HEK293 (cell line): ENCODE measurements around the gene IER2.

ENCODE experiments used
- HIC1 ChIP-seq: fragments of 450-650 bp; formaldehyde crosslinking; IDR thresholded peaks from 2 replicates; pipeline ENCODE4 v1.5.1; 2016; ENCODE audit warnings: missing biosample characterization, missing genetic modification characterization
- KLF17 ChIP-seq: fragments of 450-650 bp; formaldehyde crosslinking; IDR thresholded peaks from 2 replicates; pipeline ENCODE4 v1.5.1; 2016; ENCODE audit warnings: missing biosample characterization, missing genetic modification characterization
- KLF9 ChIP-seq: fragments of 450-650 bp; formaldehyde crosslinking; IDR thresholded peaks from 2 replicates; pipeline ENCODE4 v1.5.1; 2016; ENCODE audit warnings: missing biosample characterization, missing genetic modification characterization, low read depth
- PBX3 ChIP-seq: sonication (generic); formaldehyde crosslinking; IDR thresholded peaks from 2 replicates; pipeline ENCODE4 v1.8.1; 2022; ENCODE audit warnings: mild to moderate bottlenecking, moderate library complexity, missing genetic modification reagents
- PRDM10 ChIP-seq: fragments of 450-650 bp; formaldehyde crosslinking; IDR thresholded peaks from 2 replicates; pipeline ENCODE4 v1.5.1; 2016; ENCODE audit warnings: missing biosample characterization, missing genetic modification characterization
- ZBTB10 ChIP-seq: fragments of 450-650 bp; formaldehyde crosslinking; IDR thresholded peaks from 2 replicates; pipeline ENCODE4 v1.5.1; 2016; ENCODE audit warnings: missing biosample characterization, missing genetic modification characterization
- ZBTB17 ChIP-seq: fragments of 450-650 bp; formaldehyde crosslinking; IDR thresholded peaks from 2 replicates; pipeline ENCODE4 v1.5.1; 2016; ENCODE audit warnings: missing biosample characterization, missing genetic modification characterization
- ZBTB6 ChIP-seq: fragments of 450-650 bp; formaldehyde crosslinking; IDR thresholded peaks from 2 replicates; pipeline ENCODE4 v1.5.1; 2017; ENCODE audit warnings: missing biosample characterization, missing genetic modification characterization
- ZFHX2 ChIP-seq: fragments of 450-650 bp; formaldehyde crosslinking; conservative IDR thresholded peaks from 2 replicates; pipeline ENCODE4 v1.5.1; 2016; ENCODE audit warnings: missing biosample characterization, missing genetic modification characterization
- ZFP69B ChIP-seq: fragments of 450-650 bp; formaldehyde crosslinking; IDR thresholded peaks from 2 replicates; pipeline ENCODE4 v1.5.1; 2016; ENCODE audit warnings: missing biosample characterization, missing genetic modification characterization
- ZNF146 ChIP-seq: fragments of 450-650 bp; formaldehyde crosslinking; IDR thresholded peaks from 2 replicates; pipeline ENCODE4 v1.5.1; 2016; ENCODE audit warnings: missing biosample characterization, missing genetic modification characterization
- ZNF24 ChIP-seq: fragments of 450-650 bp; formaldehyde crosslinking; IDR thresholded peaks from 2 replicates; pipeline ENCODE4 v1.5.1; 2016; ENCODE audit warnings: missing biosample characterization, missing genetic modification characterization
- ZNF473 ChIP-seq: fragments of 450-650 bp; formaldehyde crosslinking; IDR thresholded peaks from 2 replicates; pipeline ENCODE4 v1.5.1; 2017; ENCODE audit warnings: missing biosample characterization, missing genetic modification characterization
- ZNF76 ChIP-seq: fragments of 450-650 bp; formaldehyde crosslinking; IDR thresholded peaks from 2 replicates; pipeline ENCODE4; 2016; ENCODE audit warnings: low read depth, missing biosample characterization, missing genetic modification characterization, borderline replicate concordance
- ZNF830 ChIP-seq: fragments of 450-650 bp; IDR thresholded peaks from 2 replicates; pipeline ENCODE4 v1.5.0; 2018; ENCODE audit warnings: missing biosample characterization, missing genetic modification characterization, low read depth, mild to moderate bottlenecking, moderate library complexity
- ZNF843 ChIP-seq: fragments of 450-650 bp; formaldehyde crosslinking; IDR thresholded peaks from 2 replicates; pipeline ENCODE4 v1.5.1; 2016; ENCODE audit warnings: missing biosample characterization, missing genetic modification characterization
- TF ChIP-seq, protein P1 (sequence below): fragments of 450-650 bp; formaldehyde crosslinking; IDR thresholded peaks from 2 replicates; pipeline ENCODE4 v1.5.1; 2016; ENCODE audit warnings: missing biosample characterization, missing genetic modification characterization, borderline replicate concordance
- TF ChIP-seq, protein P2 (sequence below): fragments of 450-650 bp; formaldehyde crosslinking; IDR thresholded peaks from 2 replicates; pipeline ENCODE4 v1.5.1; 2016; ENCODE audit warnings: missing biosample characterization, missing genetic modification characterization

IER2 gene

DNA sequence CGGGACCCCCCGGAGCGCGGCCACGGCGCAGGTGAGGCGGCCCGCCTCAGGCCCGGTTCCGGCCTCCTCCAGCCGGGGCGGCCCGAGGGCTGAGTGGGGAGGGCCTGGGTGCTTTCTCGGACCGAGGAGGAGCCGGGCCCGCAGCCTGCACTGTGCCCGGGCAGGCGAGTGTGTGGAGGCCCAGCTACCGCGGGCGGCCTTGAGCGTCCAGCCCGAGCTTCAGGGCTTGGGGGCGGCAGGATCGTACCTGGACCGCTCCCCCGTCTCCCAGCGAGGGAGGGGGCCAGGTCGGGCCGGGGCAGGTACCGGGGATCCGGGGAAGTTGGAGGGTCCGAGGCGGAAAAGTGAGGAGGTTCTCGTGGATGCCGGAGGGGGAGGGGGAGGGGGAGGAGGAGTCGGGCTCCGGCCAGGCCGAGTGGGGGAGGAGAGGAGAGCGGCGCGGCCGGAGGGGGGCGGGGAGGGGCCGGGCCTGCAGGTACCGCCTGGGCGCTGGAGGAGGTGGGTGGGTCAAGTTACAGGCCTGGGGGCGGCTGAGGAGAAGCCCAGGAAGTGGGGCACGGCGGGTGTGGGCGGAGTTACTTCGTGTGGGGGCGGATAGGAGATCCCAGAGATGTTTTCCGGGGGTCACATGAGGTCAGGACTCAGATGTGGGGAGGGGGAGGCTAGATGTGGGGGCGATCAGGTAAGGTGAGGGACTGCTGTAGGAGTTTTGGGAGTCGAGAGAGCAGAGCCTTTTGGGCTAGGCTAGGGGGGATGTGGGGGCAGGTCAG, 31.6 kb upstream of the IER2 start (continued):
- peak; percentile 50; the same call in 1 of the 2 replicates for TF ChIP-seq ZNF76 (tag by site-specific recombination)
- peak; percentile 67 for TF ChIP-seq KLF9 (tag by site-specific recombination)
- TF ChIP-seq, protein P1, sequence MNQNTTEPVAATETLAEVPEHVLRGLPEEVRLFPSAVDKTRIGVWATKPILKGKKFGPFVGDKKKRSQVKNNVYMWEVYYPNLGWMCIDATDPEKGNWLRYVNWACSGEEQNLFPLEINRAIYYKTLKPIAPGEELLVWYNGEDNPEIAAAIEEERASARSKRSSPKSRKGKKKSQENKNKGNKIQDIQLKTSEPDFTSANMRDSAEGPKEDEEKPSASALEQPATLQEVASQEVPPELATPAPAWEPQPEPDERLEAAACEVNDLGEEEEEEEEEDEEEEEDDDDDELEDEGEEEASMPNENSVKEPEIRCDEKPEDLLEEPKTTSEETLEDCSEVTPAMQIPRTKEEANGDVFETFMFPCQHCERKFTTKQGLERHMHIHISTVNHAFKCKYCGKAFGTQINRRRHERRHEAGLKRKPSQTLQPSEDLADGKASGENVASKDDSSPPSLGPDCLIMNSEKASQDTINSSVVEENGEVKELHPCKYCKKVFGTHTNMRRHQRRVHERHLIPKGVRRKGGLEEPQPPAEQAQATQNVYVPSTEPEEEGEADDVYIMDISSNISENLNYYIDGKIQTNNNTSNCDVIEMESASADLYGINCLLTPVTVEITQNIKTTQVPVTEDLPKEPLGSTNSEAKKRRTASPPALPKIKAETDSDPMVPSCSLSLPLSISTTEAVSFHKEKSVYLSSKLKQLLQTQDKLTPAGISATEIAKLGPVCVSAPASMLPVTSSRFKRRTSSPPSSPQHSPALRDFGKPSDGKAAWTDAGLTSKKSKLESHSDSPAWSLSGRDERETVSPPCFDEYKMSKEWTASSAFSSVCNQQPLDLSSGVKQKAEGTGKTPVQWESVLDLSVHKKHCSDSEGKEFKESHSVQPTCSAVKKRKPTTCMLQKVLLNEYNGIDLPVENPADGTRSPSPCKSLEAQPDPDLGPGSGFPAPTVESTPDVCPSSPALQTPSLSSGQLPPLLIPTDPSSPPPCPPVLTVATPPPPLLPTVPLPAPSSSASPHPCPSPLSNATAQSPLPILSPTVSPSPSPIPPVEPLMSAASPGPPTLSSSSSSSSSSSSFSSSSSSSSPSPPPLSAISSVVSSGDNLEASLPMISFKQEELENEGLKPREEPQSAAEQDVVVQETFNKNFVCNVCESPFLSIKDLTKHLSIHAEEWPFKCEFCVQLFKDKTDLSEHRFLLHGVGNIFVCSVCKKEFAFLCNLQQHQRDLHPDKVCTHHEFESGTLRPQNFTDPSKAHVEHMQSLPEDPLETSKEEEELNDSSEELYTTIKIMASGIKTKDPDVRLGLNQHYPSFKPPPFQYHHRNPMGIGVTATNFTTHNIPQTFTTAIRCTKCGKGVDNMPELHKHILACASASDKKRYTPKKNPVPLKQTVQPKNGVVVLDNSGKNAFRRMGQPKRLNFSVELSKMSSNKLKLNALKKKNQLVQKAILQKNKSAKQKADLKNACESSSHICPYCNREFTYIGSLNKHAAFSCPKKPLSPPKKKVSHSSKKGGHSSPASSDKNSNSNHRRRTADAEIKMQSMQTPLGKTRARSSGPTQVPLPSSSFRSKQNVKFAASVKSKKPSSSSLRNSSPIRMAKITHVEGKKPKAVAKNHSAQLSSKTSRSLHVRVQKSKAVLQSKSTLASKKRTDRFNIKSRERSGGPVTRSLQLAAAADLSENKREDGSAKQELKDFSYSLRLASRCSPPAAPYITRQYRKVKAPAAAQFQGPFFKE (tag by site-specific recombination): no peak
- peak; percentile 52 for TF ChIP-seq ZBTB10
- TF ChIP-seq ZNF24 (tag by site-specific recombination): 0 out of 2 replicates have a peak, but pooled peaks have one; percentile 15
- TF ChIP-seq PBX3: no peak
- TF ChIP-seq ZNF146 (tag by site-specific recombination): peak; percentile 2; the same call in 1 of the 2 replicates
- TF ChIP-seq, protein P2, sequence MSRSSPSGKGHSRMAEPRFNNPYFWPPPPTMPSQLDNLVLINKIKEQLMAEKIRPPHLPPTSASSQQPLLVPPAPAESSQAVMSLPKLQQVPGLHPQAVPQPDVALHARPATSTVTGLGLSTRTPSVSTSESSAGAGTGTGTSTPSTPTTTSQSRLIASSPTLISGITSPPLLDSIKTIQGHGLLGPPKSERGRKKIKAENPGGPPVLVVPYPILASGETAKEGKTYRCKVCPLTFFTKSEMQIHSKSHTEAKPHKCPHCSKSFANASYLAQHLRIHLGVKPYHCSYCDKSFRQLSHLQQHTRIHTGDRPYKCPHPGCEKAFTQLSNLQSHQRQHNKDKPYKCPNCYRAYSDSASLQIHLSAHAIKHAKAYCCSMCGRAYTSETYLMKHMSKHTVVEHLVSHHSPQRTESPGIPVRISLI (tag by site-specific recombination): no peak
- no peak for TF ChIP-seq ZBTB6 (tag by site-specific recombination)
- peak; percentile 42; the same call in 1 of the 2 replicates for TF ChIP-seq PRDM10 (tag by site-specific recombination)
- TF ChIP-seq ZFHX2 (tag by site-specific recombination): peak; percentile 99
- TF ChIP-seq KLF17 (tag by site-specific recombination): 0 out of 2 replicates have a peak, but pooled peaks have one; percentile 66
- TF ChIP-seq ZFP69B (tag by site-specific recombination): no peak
- TF ChIP-seq HIC1 (tag by site-specific recombination): peak; percentile 70
- TF ChIP-seq ZNF843 (tag by site-specific recombination): peak; percentile 53; the same call in 1 of the 2 replicates
- no peak for TF ChIP-seq ZNF473 (tag by site-specific recombination)
- peak; percentile 67 for TF ChIP-seq ZBTB17
- TF ChIP-seq ZNF830 (tag by site-specific recombination): no peak
